Peyer's patch (tissue), 4 donors: ENCODE data around the gene SLC5A2.
"Not testable (repeated sequence)": the region's sequence is repeated elsewhere in the genome, so short reads cannot be mapped to it uniquely, and the experiment has no call there.

Experiments used
- CTCF ChIP-seq, 6 experiments: fragments of 450-650 bp in 4 of 6; fragments of 200-600 bp in 2 of 6; sonication (generic) in 1 of 6; IDR thresholded peaks; one replicate each; pipeline ENCODE4 v1.5.1; 2017 to 2019; ENCODE audit warnings: antibody characterized with exemption in 6 of 6, mild to moderate bottlenecking in 3 of 6, moderate library complexity in 1 of 6
- POLR2A ChIP-seq, 2 donors: fragments of 450-650 bp; IDR thresholded peaks; one replicate each; pipeline ENCODE4 v1.5.1; 2017; ENCODE audit warnings: antibody characterized with exemption in 2 of 2, mild to moderate bottlenecking in 2 of 2, moderate library complexity in 2 of 2

- not testable (repeated sequence) for TF ChIP-seq CTCF, POLR2A (IDR thresholded peaks at IDR 0.05)
These were observed 37.0 kb upstream of the SLC5A2 start for GRCh38 chr16:31445931-31446330.
